Measurements from ENCODE around the gene CALHM4.

CALHM4 gene

GRCh38 chr6:116564921-116565872 lies 11.6 kb downstream of the CALHM4 start:
- TF ChIP-seq ZNF274 (IDR thresholded peaks at IDR 0.05; ENCODE audit: low read depth, low read length) (no peak), YY1 (IDR thresholded peaks at IDR 0.05; ENCODE audit: insufficient read depth, insufficient read length) (no peak), SUZ12 (IDR thresholded peaks at IDR 0.05; ENCODE audit: extremely low read depth, insufficient read depth, insufficient read length) (no peak)
- Histone ChIP-seq H3K9ac (ENCODE audit: insufficient read length, low read depth) (no peak overlapping the region), H3K9me3 (ENCODE audit: insufficient read depth, low read length) (no peaks in the 10 kb centered on the region), H3K36me3 (ENCODE audit: insufficient read depth, insufficient read length, low read length) (no peaks in the 10 kb centered on the region), H3K4me3 (ENCODE audit: insufficient read length, low read depth) (no peak overlapping the region), H3K27me3 (ENCODE audit: insufficient read depth, insufficient read length) (no peaks in the 10 kb centered on the region), H3K4me1 (ENCODE audit: insufficient read depth, insufficient read length) (no peaks in the 10 kb centered on the region)
- no peak for DNase-seq (ENCODE audit: low read depth, low spot score)

DNA sequence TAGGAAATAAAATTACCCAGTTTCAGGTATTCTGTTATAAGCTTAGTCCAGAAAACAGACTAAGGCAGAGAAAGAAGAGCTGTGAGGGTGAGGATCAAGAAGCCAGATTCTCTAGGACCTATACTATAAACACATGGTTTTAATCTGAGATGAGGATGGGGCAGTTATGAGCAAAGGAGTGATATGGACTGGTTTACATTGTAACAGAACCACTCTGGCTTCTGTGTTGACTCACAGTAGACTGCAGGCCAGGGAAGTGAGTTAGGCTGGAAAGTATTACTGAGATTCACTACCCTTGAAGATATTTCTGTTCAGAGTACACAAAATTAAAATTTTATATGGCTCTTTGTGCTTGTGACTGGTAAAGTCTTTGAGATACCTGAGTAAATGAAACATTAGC lies 14.6 kb downstream of the CALHM4 start:
- Histone ChIP-seq H3K36me3 (ENCODE audit: insufficient read depth, insufficient read length, low read length) (no peaks in the 10 kb centered on the region), H3K4me3 (ENCODE audit: insufficient read length, low read depth) (no peak overlapping the region), H3K9ac (ENCODE audit: insufficient read length, low read depth) (no peak overlapping the region), H3K9me3 (ENCODE audit: insufficient read depth, low read length) (no peaks in the 10 kb centered on the region), H3K27me3 (ENCODE audit: insufficient read depth, insufficient read length) (no peaks in the 10 kb centered on the region), H3K4me1 (ENCODE audit: insufficient read depth, insufficient read length) (no peaks in the 10 kb centered on the region)
- no peak for TF ChIP-seq YY1 (IDR thresholded peaks at IDR 0.05; ENCODE audit: insufficient read depth, insufficient read length)
- DNase-seq (ENCODE audit: low read depth, low spot score), result no peak

DNA sequence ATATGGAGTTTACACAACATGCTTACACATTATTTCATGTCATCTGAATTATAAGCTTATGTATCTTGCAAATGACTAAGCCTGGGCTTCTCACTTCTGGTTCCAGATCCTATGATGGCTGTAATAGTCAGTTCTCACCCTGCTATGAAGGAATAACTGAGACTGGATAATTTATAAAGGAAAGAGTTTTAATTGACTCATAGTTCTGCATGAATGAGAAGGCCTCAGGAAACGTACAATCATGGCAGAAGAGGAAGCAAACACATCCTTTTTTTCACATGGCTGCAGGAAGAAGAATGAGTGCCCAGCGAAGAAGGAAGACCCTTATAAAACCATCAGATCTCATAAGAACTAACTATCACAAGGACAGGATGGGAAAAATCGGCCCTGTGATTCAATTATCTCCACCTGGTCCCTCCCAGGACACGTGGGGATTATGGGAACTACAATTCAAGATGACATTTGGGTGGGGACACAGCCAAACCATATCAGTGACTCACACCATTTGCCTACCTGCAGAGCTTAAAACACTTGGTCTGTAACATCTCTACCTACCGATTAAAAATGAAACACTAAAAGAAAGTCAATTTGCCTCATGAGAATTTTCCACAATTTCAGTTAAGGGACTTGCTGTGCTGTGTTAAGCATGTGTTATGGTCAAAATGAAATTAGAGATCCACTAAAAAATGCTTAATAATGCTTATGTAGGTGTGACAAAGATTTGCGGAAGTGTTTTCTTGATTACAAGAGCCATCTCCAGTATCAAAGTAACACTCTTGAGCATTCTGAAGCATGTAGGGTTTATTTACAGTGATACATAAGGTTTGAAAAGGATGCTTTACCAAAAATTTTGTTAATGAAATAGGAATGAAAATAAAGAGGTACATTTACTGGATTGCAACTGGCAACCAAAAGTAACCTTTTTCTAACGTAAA lies 15.5 kb downstream of the CALHM4 start:
- Histone ChIP-seq H3K4me1 (ENCODE audit: insufficient read depth, insufficient read length) (no peaks in the 10 kb centered on the region), H3K9ac (ENCODE audit: insufficient read length, low read depth) (no peak overlapping the region), H3K27me3 (ENCODE audit: insufficient read depth, insufficient read length) (no peaks in the 10 kb centered on the region), H3K36me3 (ENCODE audit: insufficient read depth, insufficient read length, low read length) (peaks cover 4% of the 10 kb centered on the region), H3K4me3 (ENCODE audit: insufficient read length, low read depth) (no peak overlapping the region), H3K9me3 (ENCODE audit: insufficient read depth, low read length) (no peaks in the 10 kb centered on the region)
- DNase-seq (ENCODE audit: low read depth, low spot score), result no peak
- TF ChIP-seq YY1 (IDR thresholded peaks at IDR 0.05; ENCODE audit: insufficient read depth, insufficient read length), result no peak
- no peak for TF ChIP-seq ZNF274 (IDR thresholded peaks at IDR 0.05; ENCODE audit: low read depth, low read length)
- TF ChIP-seq SUZ12 (IDR thresholded peaks at IDR 0.05; ENCODE audit: extremely low read depth, insufficient read depth, insufficient read length), result no peak

GRCh38 chr6:116570856-116571682 lies 17.5 kb downstream of the CALHM4 start, which contains the start of gene RWDD1:
Gene RWDD1, plus strand, starts transcription at chr6:116571504. Its CDS starts 79 bp downstream, at chr6:116571583.
- Histone ChIP-seq H3K4me1 (ENCODE audit: insufficient read depth, insufficient read length) (no peaks in the 10 kb centered on the region), H3K9ac (ENCODE audit: insufficient read length, low read depth) (peak within 1 kb of the TSS; percentile 99), H3K4me3 (ENCODE audit: insufficient read length, low read depth) (peak within 1 kb of the TSS; percentile 90), H3K27me3 (ENCODE audit: insufficient read depth, insufficient read length) (no peaks in the 10 kb centered on the region), H3K9me3 (ENCODE audit: insufficient read depth, low read length) (no peaks in the 10 kb centered on the region), H3K36me3 (ENCODE audit: insufficient read depth, insufficient read length, low read length) (peaks cover 21% of the 10 kb centered on the region)
- no peak for TF ChIP-seq SUZ12 (IDR thresholded peaks at IDR 0.05; ENCODE audit: extremely low read depth, insufficient read depth, insufficient read length)
- no peak for TF ChIP-seq YY1 (IDR thresholded peaks at IDR 0.05; ENCODE audit: insufficient read depth, insufficient read length)
- TF ChIP-seq ZNF274 (IDR thresholded peaks at IDR 0.05; ENCODE audit: low read depth, low read length), result no peak
- peak; percentile 94 for DNase-seq (ENCODE audit: low read depth, low spot score)

DNA sequence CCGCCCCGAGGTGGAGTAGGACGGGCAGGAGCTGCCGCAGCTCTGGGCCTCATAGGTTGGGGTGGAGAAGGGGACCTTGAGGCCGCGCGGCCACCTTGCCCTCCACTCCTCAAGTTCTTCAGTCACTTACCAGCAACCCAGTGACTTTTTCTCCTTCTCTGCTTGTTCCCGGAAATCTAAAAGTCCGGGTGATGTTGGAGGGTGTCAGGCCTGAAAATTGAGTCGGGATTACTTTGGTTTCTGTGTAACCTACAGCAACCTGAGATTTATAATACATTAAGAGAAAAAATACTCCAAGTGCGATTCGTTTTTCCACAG lies 18.1 kb downstream of the CALHM4 start:
- DNase-seq (ENCODE audit: low read depth, low spot score), result no peak
- no peaks in the 10 kb centered on the region for H3K4me1 ChIP-seq (ENCODE audit: insufficient read depth, insufficient read length)

DNA sequence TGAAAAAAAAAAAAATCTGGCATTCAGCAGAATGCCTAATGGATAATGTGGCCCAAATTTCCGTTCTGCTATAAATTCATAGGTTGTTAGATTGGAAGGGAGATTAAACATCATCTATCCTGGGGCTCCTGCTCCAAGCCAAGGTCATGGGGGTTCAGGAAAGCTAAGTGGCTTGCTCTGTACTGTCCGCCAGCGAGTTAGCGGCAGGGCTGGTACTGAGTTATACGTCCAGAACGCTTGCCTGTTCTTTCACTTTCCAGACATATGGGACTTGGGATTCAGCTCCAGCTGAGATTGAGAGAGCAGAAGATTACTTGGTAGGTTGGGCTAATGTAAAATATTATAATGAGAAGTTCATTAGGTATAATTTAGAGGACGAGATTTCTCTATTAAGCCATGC lies 18.6 kb downstream of the CALHM4 start:
- H3K36me3 ChIP-seq (ENCODE audit: insufficient read depth, insufficient read length, low read length), result peaks cover 32% of the 10 kb centered on the region
- H3K27me3 ChIP-seq (ENCODE audit: insufficient read depth, insufficient read length), result no peaks in the 10 kb centered on the region
- H3K4me1 ChIP-seq (ENCODE audit: insufficient read depth, insufficient read length), result no peaks in the 10 kb centered on the region
- peak overlapping the region; percentile 92 for H3K9ac ChIP-seq (ENCODE audit: insufficient read length, low read depth)
- no peak for DNase-seq (ENCODE audit: low read depth, low spot score)
- peak overlapping the region; percentile 90 for H3K4me3 ChIP-seq (ENCODE audit: insufficient read length, low read depth)
- no peaks in the 10 kb centered on the region for H3K9me3 ChIP-seq (ENCODE audit: insufficient read depth, low read length)
- TF ChIP-seq YY1 (IDR thresholded peaks at IDR 0.05; ENCODE audit: insufficient read depth, insufficient read length) (no peak), SUZ12 (IDR thresholded peaks at IDR 0.05; ENCODE audit: extremely low read depth, insufficient read depth, insufficient read length) (no peak), ZNF274 (IDR thresholded peaks at IDR 0.05; ENCODE audit: low read depth, low read length) (no peak)

More for the DNA sequence above, 18.1 kb downstream of the CALHM4 start:
- Histone ChIP-seq H3K36me3 (ENCODE audit: insufficient read depth, insufficient read length, low read length) (peaks cover 26% of the 10 kb centered on the region), H3K9ac (ENCODE audit: insufficient read length, low read depth) (peak overlapping the region; percentile 92), H3K9me3 (ENCODE audit: insufficient read depth, low read length) (no peaks in the 10 kb centered on the region), H3K4me3 (ENCODE audit: insufficient read length, low read depth) (peak overlapping the region; percentile 90), H3K27me3 (ENCODE audit: insufficient read depth, insufficient read length) (no peaks in the 10 kb centered on the region)
- no peak for TF ChIP-seq YY1 (IDR thresholded peaks at IDR 0.05; ENCODE audit: insufficient read depth, insufficient read length)
- no peak for TF ChIP-seq ZNF274 (IDR thresholded peaks at IDR 0.05; ENCODE audit: low read depth, low read length)
- TF ChIP-seq SUZ12 (IDR thresholded peaks at IDR 0.05; ENCODE audit: extremely low read depth, insufficient read depth, insufficient read length), result no peak
